GM13977 (cell line): ENCODE measurements around the gene SCOC.

Experiments
- DNase-seq: peaks from one replicate; pipeline ENCODE4 v3.0.0; 2012; ENCODE audit warnings: low spot score
- in situ Hi-C: fragments of 300-500 bp; cut with MboI; formaldehyde crosslinking; loops from one replicate; pipeline ENCODE4 v1.12.0; 2022; ENCODE audit warnings: low sequenced_read_pairs, low pct_unique_long_range_greater_than_20kb, mixed read lengths, inconsistent platforms; ENCODE audit not compliant: unreplicated experiment
- TF ChIP-seq, protein P1 (sequence below): IDR thresholded peaks from 2 replicates; pipeline ENCODE4 v1.5.1; 2012; ENCODE audit warnings: mild to moderate bottlenecking, control low read depth; ENCODE audit not compliant: insufficient read depth; ENCODE audit errors: extremely low read depth, missing control alignments

Gene SCOC

DNA sequence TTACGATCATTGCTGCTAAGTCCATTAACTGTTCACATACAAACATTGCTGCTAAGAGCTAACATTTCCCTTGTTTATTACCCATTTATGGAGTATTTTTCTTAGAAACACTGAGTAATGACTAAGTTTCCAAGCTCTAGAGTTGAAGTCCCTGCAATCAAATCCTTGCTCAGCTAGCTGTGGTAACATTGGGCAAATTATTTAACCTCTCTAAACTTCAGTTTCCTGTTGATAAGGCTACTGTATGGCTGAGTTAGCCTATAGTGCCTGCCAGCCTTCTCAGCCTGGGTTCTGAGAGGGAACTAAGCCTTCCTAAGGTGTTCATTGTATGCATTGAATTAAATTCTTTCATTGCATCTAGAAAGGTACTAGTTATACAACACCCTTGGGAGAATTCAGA lies 15.2 kb upstream of the SCOC start:
- TF ChIP-seq, protein P1, sequence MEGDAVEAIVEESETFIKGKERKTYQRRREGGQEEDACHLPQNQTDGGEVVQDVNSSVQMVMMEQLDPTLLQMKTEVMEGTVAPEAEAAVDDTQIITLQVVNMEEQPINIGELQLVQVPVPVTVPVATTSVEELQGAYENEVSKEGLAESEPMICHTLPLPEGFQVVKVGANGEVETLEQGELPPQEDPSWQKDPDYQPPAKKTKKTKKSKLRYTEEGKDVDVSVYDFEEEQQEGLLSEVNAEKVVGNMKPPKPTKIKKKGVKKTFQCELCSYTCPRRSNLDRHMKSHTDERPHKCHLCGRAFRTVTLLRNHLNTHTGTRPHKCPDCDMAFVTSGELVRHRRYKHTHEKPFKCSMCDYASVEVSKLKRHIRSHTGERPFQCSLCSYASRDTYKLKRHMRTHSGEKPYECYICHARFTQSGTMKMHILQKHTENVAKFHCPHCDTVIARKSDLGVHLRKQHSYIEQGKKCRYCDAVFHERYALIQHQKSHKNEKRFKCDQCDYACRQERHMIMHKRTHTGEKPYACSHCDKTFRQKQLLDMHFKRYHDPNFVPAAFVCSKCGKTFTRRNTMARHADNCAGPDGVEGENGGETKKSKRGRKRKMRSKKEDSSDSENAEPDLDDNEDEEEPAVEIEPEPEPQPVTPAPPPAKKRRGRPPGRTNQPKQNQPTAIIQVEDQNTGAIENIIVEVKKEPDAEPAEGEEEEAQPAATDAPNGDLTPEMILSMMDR = no peak
- in situ Hi-C loops = loop anchor here (25.0 kb wide), 2 partner anchors 254 to 504 kb away; no protein-coding TSS in a partner anchor
- DNase-seq = no peak

DNA sequence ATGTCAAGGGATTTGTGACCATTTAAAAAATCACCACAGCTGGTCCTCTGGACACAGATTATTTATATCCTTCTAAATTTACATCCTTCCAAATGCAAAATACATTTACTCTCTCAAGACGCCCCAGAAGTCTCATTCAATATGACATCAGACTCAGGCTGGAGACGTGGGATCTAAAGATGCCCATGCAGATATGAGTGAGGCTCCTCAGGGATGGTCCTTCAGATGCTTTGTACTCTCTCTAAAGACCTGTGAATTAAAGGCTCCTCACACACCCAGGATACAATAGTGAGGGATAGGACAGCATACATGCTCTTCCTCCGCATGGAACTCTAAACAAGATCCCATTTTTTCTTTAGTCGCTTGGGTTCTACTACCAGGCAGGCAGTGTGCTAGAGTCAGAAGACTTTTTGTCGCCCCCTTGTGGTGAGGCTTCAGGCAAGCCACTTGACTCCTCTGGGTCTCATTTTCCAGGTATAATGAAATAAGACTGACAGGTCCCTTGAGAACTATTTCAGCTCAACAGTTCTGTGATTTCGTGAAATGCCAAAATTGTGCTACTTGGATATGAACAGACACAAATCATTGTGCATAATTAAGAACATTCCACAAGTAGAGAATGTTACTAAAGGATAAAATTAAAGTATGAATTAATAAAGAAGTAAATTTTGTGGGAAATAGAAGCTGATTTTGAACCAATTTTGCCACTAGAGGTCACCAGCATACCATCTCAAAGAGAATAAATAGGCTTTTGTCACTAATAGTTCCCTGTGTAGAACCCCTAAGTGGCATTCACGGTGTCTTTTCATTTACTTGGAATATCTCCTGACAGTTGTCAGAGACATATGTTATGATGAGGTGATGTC lies 13.7 kb upstream of the SCOC start:
- TF ChIP-seq, protein P1 = peak; percentile 77
- DNase-seq = peak; percentile 53
- in situ Hi-C loops = loop anchor here (25.0 kb wide), 2 partner anchors 253 to 503 kb away; no protein-coding TSS in a partner anchor

GRCh38 chr4:140361099-140361498 lies 12.3 kb upstream of the SCOC start:
- DNase-seq = no peak
- TF ChIP-seq, protein P1 = no peak
- in situ Hi-C loops = loop anchor here (25.0 kb wide), 2 partner anchors 251 to 501 kb away; no protein-coding TSS in a partner anchor

DNA sequence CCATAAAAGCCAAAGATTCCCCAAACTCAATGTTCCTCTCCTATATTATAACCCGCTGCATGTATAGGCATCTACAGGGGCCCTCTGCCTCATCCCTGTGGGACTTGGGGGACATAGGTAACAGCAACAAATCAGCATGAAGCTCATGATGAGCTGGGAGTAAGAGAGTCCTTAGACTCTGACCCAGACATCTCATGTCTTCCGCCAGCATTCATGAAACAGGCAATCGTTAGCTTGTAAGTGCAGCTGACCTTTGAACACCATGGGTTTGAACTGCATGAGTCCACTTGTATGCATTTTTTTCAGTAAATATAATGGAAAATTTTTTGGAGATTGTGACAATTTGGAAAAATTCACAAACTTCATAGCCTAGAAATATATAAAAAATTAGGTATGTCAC lies 10.4 kb upstream of the SCOC start:
- TF ChIP-seq, protein P1 = no peak
- in situ Hi-C loops = loop anchor here (25.0 kb wide), 2 partner anchors 249 to 499 kb away; no protein-coding TSS in a partner anchor
- no peak for DNase-seq

GRCh38 chr4:140363558-140363957 lies 9.9 kb upstream of the SCOC start:
- DNase-seq = no peak
- TF ChIP-seq, protein P1 = no peak
- in situ Hi-C loops = loop anchor here (25.0 kb wide), 2 partner anchors 249 to 499 kb away; no protein-coding TSS in a partner anchor

DNA sequence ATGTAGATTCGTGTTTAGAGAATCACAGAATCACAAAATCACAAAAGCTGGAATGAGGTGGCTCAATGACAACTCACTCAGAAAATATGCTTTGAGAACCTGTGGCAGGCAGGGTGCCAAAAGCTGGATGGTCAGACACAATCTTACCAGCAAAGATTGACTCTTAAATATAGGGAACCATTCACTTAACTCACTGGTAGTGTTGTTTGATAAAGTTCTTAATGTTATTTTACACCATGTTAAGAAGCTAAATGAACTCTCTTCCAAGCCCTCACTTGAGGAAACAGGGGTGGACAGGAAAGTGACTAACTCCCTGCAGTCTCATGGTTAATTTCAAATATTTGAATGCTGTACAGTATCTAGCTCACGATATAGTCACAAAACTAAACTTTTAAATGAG lies 5.7 kb upstream of the SCOC start:
- DNase-seq = no peak
- in situ Hi-C loops = loop anchor here (25.0 kb wide), 2 partner anchors 245 to 495 kb away; no protein-coding TSS in a partner anchor
- TF ChIP-seq, protein P1 = no peak
